Right renal cortex interstitium (tissue), 3 donors: Measurements from ENCODE around the gene INPP5F. TPM values are rescaled to one million over a fixed set of nuclear protein-coding genes. Genes with fewer than 3 reads are reported as not detected.

Experiments
- DNase-seq, 3 donors: peaks; one replicate each; pipeline ENCODE4 v3.0.0-alpha.2; 2013; ENCODE audit warnings: low read depth in 3 of 3, low spot score in 2 of 3
- polyA plus RNA-seq, 3 donors: library from polyadenylated mRNA; unstranded; fragments of 120-200 nt; gene quantifications; one replicate each; pipeline ENCODE4 v1.2.1, GENCODE V29; 2013; ENCODE audit not compliant: insufficient read length in 3 of 3

The INPP5F gene
- polyA plus RNA-seq, 3 donors, result 50.6 to 62.5 (median 58.1) TPM

DNA sequence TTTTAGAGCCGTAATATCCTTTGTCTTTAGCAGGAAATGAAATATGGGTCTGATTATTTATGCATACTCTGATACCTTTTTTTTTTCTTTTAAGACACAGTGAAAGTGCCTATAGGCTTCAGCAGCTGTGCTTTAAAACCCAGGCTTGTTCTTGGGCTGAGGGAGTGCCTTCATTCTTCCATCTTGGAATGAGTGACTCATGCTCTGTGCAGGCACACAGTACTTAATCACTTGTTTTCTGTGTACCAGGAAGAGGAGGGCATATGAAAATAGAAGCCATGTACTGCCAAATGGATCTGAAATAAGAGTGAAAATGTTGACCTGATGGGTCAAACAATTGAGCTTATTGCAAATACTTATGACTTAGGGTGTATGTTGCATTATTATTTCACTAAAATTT lies 12.0 kb downstream of the INPP5F start:
- no peak for DNase-seq

DNA sequence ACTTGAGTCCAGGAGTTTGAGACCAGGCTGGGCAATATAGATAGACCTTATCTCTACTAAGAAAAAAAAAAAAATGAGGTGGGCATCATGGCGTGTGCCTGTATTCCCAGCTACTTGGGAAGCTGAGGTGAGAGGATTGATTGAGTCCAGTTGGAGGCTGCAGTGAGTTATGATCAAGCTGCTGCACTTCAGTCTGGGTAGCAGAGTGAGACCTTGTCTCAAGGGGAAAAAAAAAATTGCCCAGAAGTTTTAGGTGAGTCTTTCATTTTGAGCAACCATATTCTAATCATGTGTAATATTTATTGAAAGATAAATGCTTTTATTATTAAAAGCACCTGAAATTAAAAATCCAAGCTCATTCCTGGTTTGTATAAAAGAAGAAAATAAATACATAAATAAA lies 13.1 kb downstream of the INPP5F start:
- DNase-seq, result no peak

DNA sequence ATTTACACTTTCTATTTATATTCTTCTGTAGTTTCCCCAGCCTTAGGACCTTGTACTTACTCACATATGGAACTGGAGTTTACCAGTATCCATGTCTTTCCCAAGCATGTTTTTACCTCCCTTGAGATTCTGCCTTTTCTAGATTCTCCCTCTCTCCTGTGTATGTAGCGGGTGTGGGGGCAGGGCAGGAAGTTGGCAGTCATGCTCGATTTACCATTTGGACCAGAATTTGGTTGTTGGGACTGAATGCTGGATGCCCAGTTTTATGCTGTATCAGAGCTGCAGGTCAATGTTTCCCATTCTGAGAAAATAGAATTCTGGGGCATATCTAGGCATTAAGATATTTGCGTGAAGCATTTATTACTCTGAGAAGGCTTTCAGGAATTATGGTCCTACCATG lies 14.2 kb downstream of the INPP5F start:
- DNase-seq, result no peak

DNA sequence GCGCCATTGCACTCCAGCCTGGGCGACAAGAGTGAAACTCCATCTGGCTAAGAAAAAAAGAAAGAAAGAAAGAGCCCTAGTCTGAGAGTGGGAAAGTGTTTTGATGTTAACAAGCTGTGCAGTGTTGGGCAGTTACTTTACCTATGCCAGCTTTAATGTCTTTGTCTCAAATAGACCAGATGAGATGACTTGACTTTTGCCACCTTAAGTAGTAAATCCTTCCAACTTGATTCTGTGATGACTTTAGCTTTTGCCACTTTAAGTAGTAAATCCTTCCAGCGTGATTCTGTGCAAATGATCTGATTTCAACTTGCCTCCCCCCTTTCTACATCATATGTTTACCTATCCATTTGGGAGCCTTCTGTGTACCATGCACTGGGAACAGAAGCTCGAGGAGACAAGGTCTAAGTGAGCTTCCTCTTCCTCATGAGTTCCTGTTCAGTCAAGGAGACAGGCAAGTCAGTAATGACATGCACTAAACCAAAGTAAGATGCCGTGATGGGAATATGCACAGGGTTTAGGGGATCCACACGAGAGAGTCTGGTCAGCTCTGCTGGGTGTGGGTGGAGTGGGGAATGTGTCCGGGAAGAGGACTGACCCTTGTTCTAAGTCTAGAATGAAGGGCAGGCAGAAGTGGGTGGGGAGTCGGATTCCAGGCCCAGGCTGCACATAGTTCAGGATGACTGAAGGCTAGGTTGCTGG lies 17.2 kb downstream of the INPP5F start:
- DNase-seq, result peak in 2 of 3 donors; percentile 65 to 74

DNA sequence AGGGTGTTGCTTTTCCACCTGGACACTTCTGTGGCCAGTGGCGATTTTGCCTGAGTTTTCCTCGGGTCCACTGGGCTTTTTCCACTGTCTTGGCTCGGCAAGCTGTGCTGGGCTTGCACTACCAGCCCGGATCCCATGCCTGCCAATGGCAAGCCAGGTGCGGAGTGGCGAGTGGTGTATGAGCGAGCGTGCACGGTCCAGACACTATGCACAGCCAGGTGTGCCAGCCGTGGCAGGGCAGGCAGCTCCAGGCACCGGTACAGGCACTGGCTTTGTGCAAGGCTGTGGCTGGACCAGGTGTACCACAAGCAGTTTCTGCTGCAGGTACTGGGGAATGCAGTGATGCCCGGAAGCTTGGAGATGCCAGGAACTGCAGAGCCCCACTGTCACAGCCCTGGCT lies 22.1 kb downstream of the INPP5F start:
- DNase-seq, result no peak

DNA sequence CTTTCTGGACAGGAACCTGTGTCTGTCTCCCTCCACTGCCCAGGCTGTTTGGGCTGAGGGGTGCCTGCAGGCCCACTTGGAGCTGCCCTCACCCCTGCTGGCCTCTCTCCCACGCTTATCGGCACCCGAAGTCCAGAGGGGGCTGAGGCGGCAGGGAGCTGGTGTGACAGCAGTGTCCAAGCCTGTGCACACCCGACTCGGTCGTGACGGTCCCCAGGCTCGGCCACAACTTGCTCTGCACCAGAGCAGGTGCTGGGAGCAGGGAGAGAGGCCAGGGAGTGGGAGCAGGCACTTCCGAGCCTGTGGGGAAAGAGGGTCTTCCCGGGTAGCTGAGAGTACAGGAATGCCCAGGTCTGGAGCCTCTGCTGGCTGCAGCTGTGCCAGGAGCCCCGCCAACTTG lies 23.0 kb downstream of the INPP5F start:
- no peak for DNase-seq

DNA sequence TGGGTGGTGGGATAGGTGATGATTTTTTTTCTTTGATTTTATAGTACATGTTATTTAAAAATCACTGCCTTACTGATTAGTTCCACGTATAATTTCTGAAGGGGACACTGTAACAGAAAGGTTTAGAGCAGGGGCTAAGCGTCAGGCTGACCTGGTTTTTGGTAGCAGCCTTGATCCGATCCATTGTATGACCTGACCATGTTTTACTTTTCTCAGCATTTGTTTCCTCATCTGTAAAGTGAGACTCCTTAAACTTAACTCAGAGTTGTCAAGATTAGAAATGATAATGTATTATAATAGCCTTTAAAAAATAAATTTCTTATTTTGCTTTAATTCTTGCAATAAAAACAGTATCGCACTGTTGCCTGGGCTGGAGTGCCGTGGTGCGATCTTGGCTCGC lies 23.6 kb downstream of the INPP5F start:
- DNase-seq, result no peak

DNA sequence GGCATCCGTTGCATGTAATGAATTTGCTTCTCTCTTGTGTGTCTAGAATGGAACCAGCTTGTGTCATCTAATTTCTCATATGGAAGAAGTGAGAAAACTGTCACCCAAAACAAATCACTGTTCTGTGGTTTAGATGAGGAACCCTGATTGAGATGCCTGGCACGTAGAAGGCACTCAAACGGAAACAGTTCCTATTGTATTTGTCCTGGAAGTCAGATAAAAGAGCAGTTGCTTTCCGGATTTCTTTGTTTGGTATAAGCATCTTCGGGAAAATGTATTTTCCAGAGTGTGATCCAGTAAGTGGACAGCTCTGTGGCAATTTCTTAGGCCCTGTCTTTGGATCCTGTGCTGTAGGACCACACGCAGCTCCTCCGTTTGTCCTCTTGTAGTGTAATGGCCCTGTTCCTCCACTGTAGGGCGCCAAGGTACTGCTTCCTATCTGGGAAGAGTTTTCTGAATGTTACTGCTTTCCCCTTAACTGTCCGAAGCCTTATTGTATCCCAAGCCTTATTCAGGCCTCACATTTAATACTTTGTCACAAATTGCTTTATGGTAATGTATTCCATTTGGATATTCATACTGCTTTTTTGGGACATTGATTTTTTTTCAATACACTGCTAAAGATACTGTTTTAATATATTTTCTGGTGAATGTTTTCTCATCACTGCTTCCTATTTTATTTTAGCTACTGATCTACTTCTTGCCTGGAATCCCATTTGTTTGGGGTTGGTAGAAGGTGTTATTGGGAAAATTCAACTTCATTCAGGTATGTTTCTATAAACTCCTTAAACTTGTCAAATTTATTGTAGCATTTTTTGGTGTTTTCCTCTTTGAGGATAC lies 24.8 kb downstream of the INPP5F start:
- peak in 1 of 3 donors; percentile 63 for DNase-seq

DNA sequence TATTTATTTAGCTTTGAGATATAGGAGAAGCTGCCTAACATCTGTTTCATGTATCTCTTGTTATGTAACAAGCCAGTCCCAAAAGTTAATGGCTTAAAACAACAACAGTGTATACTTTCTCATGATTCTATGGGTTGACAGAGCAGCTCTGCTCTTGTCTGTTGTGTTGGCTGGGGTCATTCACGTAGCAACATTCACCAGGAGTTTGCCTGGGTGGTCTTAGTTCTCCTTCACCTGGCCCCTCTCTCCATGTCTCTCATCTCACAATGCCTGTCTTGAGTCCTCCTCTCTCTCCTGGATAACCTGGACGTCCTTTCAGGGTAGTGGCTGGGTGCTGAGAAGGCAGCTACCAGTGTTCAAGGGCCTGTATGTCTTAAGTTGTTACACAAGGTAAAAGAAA lies 27.5 kb downstream of the INPP5F start:
- no peak for DNase-seq

DNA sequence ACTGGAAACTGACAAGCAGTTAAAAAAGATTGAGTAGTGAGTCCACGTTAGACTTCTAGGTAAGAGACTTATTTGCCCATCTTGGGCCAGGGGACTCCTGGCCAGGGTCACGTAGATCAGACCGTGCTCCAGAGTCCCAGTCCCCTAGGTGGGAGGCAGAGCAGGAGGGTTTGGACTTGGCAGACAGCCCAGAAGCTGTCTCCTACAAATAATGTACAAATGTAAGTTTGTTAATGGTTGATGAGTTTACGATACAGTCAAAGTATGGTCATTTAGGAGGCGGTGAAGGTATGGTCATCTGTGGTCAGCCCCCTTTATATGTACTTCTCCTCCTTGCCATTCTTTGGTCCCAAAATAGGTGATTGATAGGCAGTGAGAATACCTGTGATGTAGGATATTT lies 28.2 kb downstream of the INPP5F start:
- DNase-seq, result peak in 2 of 3 donors; percentile 51 to 57

DNA sequence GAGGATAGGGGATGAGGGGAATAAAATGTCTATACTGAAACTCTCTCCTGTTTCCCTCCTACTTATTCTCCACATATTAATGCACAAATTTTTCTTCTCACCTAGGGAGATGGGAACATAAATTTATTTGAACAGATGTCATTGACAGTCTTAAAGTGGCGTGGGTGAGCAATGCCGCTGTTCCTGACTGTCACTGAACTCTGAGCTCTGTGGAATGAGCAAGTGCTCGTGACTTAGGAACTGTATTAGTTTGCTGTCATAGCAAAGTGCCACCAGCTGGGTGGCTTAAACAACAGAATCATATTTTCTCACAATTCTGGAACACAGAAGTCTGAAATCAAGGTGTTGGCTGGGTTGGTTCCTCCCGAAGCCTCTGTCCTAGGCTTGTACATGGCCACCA lies 29.1 kb downstream of the INPP5F start:
- no peak for DNase-seq

DNA sequence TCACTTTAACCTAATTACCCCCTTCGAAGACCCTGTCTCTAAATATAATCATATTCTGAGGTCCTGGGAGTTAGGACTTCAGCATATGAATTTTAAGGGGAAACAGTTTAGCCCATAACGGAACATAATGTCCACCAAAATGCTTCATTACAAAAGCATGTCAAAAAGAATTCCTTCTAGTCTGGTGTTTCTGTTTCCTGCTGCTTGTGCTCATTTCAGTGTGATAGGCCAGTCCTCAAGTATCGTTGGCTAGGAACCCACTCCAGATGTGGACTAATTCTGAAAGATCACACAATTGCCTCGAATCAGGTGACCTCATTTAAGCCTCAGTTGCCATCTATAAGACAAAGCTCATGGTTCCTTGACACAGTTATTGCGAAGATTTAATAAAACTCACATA lies 29.6 kb downstream of the INPP5F start:
- DNase-seq, result no peak

DNA sequence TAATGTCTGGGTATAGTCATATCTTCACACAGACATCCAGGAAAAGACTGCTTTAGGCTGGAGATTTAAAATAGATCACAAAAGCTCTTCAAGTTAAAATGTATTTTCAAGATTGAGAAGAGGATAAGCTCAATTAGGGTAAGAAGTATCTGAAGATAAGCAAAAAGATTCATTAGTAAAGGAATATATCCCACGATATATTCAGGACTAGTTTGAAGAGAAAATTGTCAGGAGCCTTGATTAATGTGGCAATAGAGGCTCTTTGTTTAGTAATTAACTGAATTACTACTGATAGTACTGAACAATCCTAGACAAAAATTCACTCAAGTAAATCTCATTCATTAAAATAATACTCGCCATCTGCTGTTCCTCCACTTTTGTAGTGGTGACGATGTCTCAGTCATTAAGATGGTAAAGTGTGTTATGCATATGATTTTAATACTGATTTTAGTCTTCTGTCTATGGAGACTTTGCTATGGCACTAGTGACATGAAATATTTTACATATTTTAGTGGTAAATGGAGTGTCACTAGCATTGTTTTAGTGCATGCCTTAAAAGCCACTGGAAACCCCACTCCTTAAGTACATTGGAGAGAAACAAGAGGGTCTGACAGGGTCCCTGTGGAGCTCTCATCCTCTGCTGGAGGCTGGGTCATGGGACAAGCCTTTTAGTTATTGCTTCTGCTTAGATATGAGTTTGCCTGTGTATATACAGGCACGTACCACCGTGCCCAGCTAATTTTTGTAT lies 32.8 kb downstream of the INPP5F start:
- no peak for DNase-seq

DNA sequence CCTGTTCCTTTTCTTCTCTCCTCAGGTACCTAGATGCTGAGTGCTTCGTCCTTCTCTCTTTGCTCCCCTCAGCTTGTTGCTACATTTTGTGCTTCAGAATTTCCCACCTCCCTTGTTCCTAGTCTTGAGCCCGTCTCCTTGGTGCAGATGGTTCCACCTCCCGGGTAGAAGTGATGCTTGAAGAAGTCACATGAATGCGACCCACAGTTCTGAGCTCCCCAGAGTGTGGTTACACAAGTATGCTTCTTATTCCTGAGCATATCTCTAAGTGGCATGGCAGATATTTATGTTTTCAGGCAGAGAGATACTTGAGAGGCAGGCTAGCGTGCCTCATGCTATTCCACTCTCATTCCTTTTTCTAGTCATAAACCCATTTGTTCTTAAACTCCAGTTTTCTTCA lies 34.0 kb downstream of the INPP5F start:
- DNase-seq, result no peak

DNA sequence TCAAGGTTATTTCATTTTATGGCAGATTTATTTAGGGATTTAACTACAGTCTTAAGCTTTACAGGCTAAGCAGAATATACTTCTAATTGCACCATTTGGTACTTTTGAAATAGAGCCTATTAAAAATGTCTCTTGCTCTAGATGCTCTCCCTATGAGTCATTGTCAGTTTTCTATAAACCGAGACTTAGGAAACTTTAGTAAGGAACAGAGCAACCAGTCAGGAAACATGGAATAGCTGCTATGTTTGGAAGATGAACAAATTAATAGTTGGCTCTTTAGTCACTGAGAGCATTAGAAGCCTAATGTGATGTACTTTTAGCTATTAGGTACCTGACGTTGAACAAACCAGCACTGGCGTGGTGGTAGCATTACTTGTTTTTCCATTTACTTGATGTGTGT lies 35.3 kb downstream of the INPP5F start:
- DNase-seq, result no peak

DNA sequence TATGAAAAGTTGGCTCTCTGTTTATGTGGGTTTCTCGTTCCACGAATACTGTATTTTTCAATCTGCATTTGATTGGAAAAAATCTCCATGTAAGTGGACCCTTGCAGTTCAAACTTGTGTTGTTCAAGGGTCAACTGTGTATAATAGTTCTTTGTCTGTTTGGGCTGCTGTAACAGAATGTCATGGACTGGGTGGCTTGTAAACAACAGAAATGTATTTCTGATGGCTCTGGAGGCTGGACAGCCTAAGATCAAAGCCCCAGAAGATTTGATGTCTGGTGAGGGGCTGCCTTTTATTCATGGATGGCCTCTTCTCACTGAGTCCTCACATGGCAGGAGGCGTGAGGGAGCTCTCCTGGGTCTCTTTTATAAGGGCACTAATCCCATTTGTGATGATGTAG lies 36.2 kb downstream of the INPP5F start:
- no peak for DNase-seq

DNA sequence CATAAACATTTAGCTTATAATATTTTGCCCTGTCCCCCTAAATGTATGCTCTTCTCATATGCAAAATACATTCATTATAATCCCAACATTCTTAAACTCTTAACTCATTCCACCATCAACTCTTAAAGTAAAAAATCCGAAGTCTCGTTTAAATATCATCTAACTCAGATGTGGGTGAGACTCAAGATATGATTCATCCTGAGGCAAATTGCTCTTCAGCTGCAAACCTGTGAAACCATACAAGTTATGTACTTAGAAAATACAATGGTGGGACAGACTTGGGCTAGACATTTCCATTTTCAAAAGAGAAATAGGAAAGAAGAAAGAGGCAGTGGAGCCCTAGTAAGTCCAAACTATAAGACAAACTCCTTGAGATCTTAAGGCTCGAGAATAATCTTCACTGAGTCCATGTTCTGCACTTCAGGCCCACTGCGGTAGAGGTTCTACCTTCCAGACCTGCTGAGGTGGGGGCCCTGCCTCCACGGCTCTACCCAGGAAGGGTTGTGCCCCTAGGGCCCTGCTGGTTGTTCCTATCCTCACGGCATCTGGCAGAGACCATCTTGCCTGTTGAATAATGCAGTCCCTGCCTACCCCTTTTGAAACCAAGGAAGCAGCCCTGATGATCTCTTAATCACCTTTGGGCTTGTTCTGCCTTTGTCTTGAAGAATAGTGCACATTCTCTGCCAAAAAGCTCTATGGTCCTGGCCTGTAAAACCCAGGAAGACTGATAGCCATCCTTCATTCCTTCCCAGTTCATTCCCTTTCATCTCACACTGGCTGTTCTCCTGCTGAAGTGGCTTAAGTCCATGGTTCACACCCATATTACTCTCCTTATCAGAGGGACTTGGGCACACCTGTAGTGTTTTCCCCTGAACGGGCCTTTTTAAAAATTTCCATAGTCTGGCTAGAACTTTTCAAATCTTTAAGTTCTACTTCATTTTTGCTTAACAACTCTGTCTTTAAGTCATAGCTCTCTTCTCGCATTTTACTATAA lies 37.3 kb downstream of the INPP5F start:
- no peak for DNase-seq

DNA sequence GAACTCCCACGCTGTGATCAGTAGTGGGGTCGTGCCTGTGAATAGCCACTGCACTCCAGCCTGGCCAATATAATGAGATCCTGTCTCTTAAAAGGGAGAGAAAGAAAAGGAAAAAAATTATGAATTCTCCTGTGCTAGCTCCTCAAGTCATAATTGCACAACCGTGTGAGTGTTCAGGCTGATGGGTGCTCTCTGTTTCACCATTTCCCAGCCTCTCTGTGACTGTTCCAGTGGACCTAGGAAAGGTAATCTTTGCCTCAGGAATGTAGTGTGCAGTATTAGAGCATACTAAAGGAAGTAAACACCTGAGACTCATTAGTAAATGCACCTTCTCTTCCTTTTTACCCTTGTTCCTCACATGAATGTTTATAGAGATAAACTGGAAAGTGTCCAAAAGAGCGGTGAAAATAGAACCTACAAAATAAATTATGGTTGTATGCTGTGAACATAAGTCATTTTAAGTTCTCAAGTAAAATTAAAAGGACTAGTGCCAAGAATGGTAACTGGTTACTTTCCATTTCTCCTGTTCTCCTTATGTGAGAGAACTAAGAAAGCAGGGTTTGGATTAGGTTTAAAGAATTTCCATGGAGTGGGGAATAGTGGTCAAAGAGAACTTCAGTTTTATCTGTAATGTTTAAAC lies 42.7 kb downstream of the INPP5F start:
- DNase-seq, result no peak

DNA sequence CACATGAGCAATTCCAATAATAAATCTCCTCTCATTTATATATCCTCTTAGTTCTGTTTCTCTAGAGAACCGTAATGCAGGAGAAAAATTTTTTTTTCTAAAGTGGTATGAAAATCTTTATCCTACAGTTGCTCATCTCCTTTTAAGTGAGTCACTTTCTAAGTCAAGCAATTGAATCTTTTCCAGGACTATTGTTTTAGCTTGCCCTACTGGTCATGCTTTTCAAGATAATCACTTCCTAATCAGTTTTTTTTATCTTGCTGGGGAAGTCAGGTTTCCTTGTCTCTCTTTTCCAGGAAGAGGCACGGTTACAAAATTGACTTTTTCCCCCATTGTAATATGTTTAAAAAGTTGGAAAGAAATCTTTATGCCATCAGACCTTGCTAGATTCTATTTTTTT lies 44.0 kb downstream of the INPP5F start:
- no peak for DNase-seq

DNA sequence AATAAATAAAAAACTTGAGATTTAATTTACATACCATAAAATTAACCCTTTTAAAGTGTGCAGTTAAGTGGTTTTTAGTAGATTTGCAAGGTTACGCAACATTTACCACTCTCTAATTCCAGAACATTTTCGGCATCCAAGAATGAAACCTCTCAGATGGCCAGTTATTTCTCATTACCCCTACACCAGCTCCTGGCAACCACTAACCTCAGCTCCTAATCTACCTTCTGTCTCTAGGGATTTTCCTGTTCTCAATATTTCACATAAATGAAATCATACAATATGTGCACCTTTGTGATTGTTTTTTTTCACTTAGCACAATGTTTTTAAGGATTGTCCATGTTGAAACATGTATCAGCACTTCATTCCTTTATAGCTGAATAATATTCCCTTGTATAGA lies 45.1 kb downstream of the INPP5F start:
- DNase-seq, result no peak
